ENCODE data around the gene STK16.

DNA sequence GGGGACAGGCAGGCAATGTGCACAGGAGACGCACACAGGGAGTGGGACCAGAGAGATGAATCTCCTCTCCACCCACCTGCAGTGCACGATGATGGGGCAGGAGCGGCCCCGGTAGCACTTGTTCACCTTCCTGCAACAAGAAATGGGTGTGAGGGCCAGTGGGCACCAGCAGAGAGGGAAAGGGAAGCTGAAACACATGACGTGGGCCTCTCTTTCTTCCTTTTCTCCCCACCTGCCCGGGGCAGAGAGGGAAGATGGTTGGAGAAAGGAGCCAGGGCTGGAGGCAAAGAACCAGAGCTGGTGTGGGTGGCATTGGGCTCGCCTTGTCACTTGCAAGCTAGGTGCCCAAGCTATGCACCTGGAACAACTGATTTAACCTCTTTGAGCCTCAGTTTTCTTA lies 46.1 kb downstream of the STK16 start:
- no peak for TF ChIP-seq CTCF (IDR thresholded peaks at IDR 0.05)
- no peak for TF ChIP-seq POLR2A (IDR thresholded peaks at IDR 0.05)
